BLaER1 treated with 17β-estradiol and CSF1 and Interleukin-3, amounts not matched to agents 10 nM and 100 nM (cell line): ENCODE data around the gene RTKN2.
A peak's percentile ranks its signal among the peaks of the same experiment; 100 is the strongest.

ENCODE experiments used
- H3K27ac ChIP-seq, 11 experiments: shearing (Covaris generic); formaldehyde crosslinking; 2 replicates each; pipeline ENCODE4 v1.8.1; 2022
- H3K27me3 ChIP-seq, 11 experiments: shearing (Covaris generic); formaldehyde crosslinking; 2 replicates each; pipeline ENCODE4 v1.8.1; 2022
- H3K36me3 ChIP-seq, 11 experiments: shearing (Covaris generic); formaldehyde crosslinking; 2 replicates each; pipeline ENCODE4 v1.8.1; 2022
- H3K4me1 ChIP-seq, 10 experiments: shearing (Covaris generic); formaldehyde crosslinking; 2 replicates each; pipeline ENCODE4 v1.8.1; 2022
- H3K4me2 ChIP-seq, 11 experiments: shearing (Covaris generic); formaldehyde crosslinking; 2 replicates each; pipeline ENCODE4 v1.8.1; 2022
- H3K4me3 ChIP-seq, 10 experiments: shearing (Covaris generic); formaldehyde crosslinking; 2 replicates each; pipeline ENCODE4 v1.8.1; 2022
- H3K9ac ChIP-seq, 11 experiments: shearing (Covaris generic); formaldehyde crosslinking; 2 replicates each; pipeline ENCODE4 v1.8.1; 2022
- H3K9me3 ChIP-seq, 11 experiments: shearing (Covaris generic); formaldehyde crosslinking; replicated peaks in 1 of 11; 2 replicates each; pipeline ENCODE4 v1.8.1; 2022
- H4K20me1 ChIP-seq, 11 experiments: shearing (Covaris generic); formaldehyde crosslinking; 2 replicates each; pipeline ENCODE4 v1.8.1; 2022
- Cebpa-rat ChIP-seq, 11 experiments: shearing (Covaris generic); IDR thresholded peaks; 2 replicates each; pipeline ENCODE4 v1.8.1; 2022

RTKN2 gene

GRCh38 chr10:62166331-62167131, 102.1 kb downstream of the RTKN2 start:
- peak overlapping the region in 6 of 11 experiments; percentile 15 to 84 (median 58); a peak in 9 of 22 replicates for H3K4me2 ChIP-seq
- H3K4me3 ChIP-seq, result no peak overlapping the region
- no peak for TF ChIP-seq Cebpa-rat (IDR thresholded peaks at IDR 0.05)
- peaks cover 0 to 27% (median 14%) of the 10 kb centered on the region in 11 experiments; a peak in 16 of 22 replicates for H3K9me3 ChIP-seq
- H3K27ac ChIP-seq, result peak overlapping the region in 6 of 11 experiments; percentile 11 to 69 (median 45); a peak in 10 of 22 replicates
- no peak overlapping the region for H3K9ac ChIP-seq
- peaks cover 0 to 52% (median 8%) of the 10 kb centered on the region in 10 experiments; a peak in 11 of 20 replicates for H3K4me1 ChIP-seq
- H3K27me3 ChIP-seq, result no peaks in the 10 kb centered on the region
- no peaks in the 10 kb centered on the region for H4K20me1 ChIP-seq
- no peaks in the 10 kb centered on the region for H3K36me3 ChIP-seq

GRCh38 chr10:62165803-62166202, 102.8 kb downstream of the RTKN2 start:
- Histone ChIP-seq H3K36me3 (no peaks in the 10 kb centered on the region), H3K27me3 (no peaks in the 10 kb centered on the region), H4K20me1 (no peaks in the 10 kb centered on the region), H3K27ac (peak overlapping the region in 1 of 11 experiments; percentile 69; a peak in 4 of 22 replicates), H3K9me3 (peaks cover 0 to 20% (median 9%) of the 10 kb centered on the region in 11 experiments; a peak in 9 of 22 replicates), H3K4me3 (no peak overlapping the region), H3K4me2 (peak overlapping the region in 3 of 11 experiments; percentile 61 to 84 (median 83); a peak in 6 of 22 replicates), H3K4me1 (peaks cover 0 to 48% (median 8%) of the 10 kb centered on the region in 10 experiments; a peak in 11 of 20 replicates), H3K9ac (no peak overlapping the region)
- TF ChIP-seq Cebpa-rat (IDR thresholded peaks at IDR 0.05), result no peak

DNA sequence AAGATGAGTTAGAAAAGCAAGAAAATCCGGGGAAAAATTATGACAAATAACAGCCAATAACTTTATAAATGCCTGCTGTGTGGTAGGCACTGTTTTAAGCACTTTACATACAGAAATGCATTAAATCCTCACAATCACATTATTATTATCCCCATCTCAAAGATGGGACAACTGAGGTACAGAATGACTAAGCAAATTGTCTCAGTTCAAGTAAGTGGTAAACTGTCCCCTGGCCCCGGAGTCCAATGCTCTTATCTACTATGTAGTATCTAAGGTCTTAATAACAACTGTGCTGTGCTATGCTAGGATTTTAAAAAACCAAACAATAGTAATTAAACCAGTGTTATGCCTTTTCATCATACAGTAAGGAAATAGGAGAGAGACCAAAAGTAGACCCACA, 105.6 kb downstream of the RTKN2 start:
- Histone ChIP-seq H3K27ac (no peak overlapping the region), H3K36me3 (no peaks in the 10 kb centered on the region), H3K9ac (no peak overlapping the region), H3K27me3 (no peaks in the 10 kb centered on the region), H3K4me3 (no peak overlapping the region), H3K4me2 (no peak overlapping the region), H3K9me3 (peaks cover 0 to 14% (median 0%) of the 10 kb centered on the region in 11 experiments; a peak in 6 of 22 replicates), H4K20me1 (no peaks in the 10 kb centered on the region), H3K4me1 (peaks cover 0 to 46% (median 8%) of the 10 kb centered on the region in 10 experiments; a peak in 12 of 20 replicates)
- TF ChIP-seq Cebpa-rat (IDR thresholded peaks at IDR 0.05), result no peak

- Histone ChIP-seq H3K27me3 (no peaks in the 10 kb centered on the region), H3K9ac (no peak overlapping the region), H3K4me2 (no peak overlapping the region), H4K20me1 (no peaks in the 10 kb centered on the region), H3K27ac (no peak overlapping the region), H3K36me3 (no peaks in the 10 kb centered on the region), H3K9me3 (peaks cover 0 to 14% (median 0%) of the 10 kb centered on the region in 11 experiments; a peak in 6 of 22 replicates), H3K4me1 (peaks cover 0 to 46% (median 8%) of the 10 kb centered on the region in 10 experiments; a peak in 12 of 20 replicates), H3K4me3 (no peak overlapping the region)
- no peak for TF ChIP-seq Cebpa-rat (IDR thresholded peaks at IDR 0.05)
These were observed 106.2 kb downstream of the RTKN2 start for GRCh38 chr10:62162261-62162981.

DNA sequence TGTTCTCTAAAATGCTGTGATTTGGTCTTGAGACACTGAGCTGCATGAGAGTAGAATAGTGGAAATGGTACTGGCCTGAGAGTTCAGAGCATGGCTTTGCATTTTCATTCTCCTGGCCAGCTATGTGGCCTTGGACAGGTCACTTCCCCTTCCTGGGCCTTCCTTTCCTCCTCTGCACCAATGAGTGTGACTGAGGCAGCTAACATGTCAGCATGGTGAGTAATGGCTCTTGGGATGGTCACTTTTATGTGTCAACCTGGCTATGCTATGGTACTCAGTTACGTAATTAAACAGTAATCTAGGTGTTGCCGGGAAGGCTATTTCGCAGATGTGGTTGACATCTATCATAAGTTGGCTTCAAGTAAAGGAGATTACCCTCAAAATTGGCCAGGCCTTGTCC, 109.3 kb downstream of the RTKN2 start:
- Histone ChIP-seq H3K9me3 (peaks cover 0 to 5% (median 0%) of the 10 kb centered on the region in 11 experiments; a peak in 3 of 22 replicates), H3K4me3 (no peak overlapping the region), H3K4me2 (peak overlapping the region in 2 of 11 experiments; percentile 10 to 18; a peak in 2 of 22 replicates), H3K9ac (no peak overlapping the region), H3K27me3 (no peaks in the 10 kb centered on the region), H4K20me1 (no peaks in the 10 kb centered on the region), H3K4me1 (peaks cover 0 to 50% (median 0%) of the 10 kb centered on the region in 10 experiments; a peak in 9 of 20 replicates), H3K36me3 (no peaks in the 10 kb centered on the region), H3K27ac (no peak overlapping the region)
- TF ChIP-seq Cebpa-rat (IDR thresholded peaks at IDR 0.05), result no peak

GRCh38 chr10:62157601-62158000, 111.0 kb downstream of the RTKN2 start:
- TF ChIP-seq Cebpa-rat (IDR thresholded peaks at IDR 0.05), result no peak
- H3K9me3 ChIP-seq, result peaks cover 0 to 5% (median 0%) of the 10 kb centered on the region in 11 experiments; a peak in 2 of 22 replicates
- no peak overlapping the region for H3K27ac ChIP-seq
- peaks cover 0 to 67% (median 3%) of the 10 kb centered on the region in 10 experiments; a peak in 10 of 20 replicates for H3K4me1 ChIP-seq
- no peak overlapping the region for H3K4me3 ChIP-seq
- H3K4me2 ChIP-seq, result peak overlapping the region in 3 of 11 experiments; percentile 23 to 26 (median 26); a peak in 4 of 22 replicates
- no peaks in the 10 kb centered on the region for H4K20me1 ChIP-seq
- H3K27me3 ChIP-seq, result no peaks in the 10 kb centered on the region
- H3K9ac ChIP-seq, result no peak overlapping the region
- H3K36me3 ChIP-seq, result no peaks in the 10 kb centered on the region

GRCh38 chr10:62155054-62155680, 113.5 kb downstream of the RTKN2 start:
- no peaks in the 10 kb centered on the region for H3K36me3 ChIP-seq
- no peak overlapping the region for H3K4me3 ChIP-seq
- no peak for TF ChIP-seq Cebpa-rat (IDR thresholded peaks at IDR 0.05)

DNA sequence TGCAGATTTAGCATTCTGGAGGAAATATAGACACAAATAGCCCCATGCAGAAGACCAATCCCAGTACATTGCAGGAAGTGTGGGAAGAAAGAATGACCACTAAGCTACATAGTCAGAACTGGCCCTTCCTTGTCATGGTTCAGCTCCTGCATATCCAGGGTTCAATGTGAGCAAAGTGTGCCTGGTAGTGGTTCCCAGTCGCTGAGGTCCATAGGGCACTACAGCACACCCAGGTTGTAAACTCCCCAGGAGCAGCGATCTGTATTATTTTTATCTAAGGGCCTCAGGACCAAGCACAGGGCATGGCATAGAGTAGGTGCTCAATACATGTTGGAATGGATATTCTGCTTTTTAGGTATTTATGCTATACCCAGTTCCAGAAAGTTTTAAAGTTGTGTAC, 114.4 kb downstream of the RTKN2 start:
- Histone ChIP-seq H3K4me3 (no peak overlapping the region), H4K20me1 (no peaks in the 10 kb centered on the region), H3K27me3 (no peaks in the 10 kb centered on the region), H3K4me1 (peaks cover 0 to 73% (median 4%) of the 10 kb centered on the region in 10 experiments; a peak in 11 of 20 replicates), H3K4me2 (peak overlapping the region in 4 of 11 experiments; percentile 19 to 81 (median 65); a peak in 7 of 22 replicates), H3K9me3 (peaks cover 13 to 25% (median 17%) of the 10 kb centered on the region in 11 experiments; a peak in 20 of 22 replicates), H3K9ac (no peak overlapping the region), H3K27ac (peak overlapping the region in 2 of 11 experiments; percentile 65 to 68; a peak in 5 of 22 replicates), H3K36me3 (no peaks in the 10 kb centered on the region)
- no peak for TF ChIP-seq Cebpa-rat (IDR thresholded peaks at IDR 0.05)

More at GRCh38 chr10:62155054-62155680, 113.5 kb downstream of the RTKN2 start:
- Histone ChIP-seq H3K27ac (peak overlapping the region in 2 of 11 experiments; percentile 14 to 65; a peak in 2 of 22 replicates), H4K20me1 (no peaks in the 10 kb centered on the region), H3K4me2 (peak overlapping the region in 3 of 11 experiments; percentile 22 to 81 (median 66); a peak in 5 of 22 replicates), H3K9ac (no peak overlapping the region), H3K4me1 (peaks cover 0 to 79% (median 3%) of the 10 kb centered on the region in 10 experiments; a peak in 10 of 20 replicates), H3K9me3 (peaks cover 13 to 25% (median 17%) of the 10 kb centered on the region in 11 experiments; a peak in 20 of 22 replicates), H3K27me3 (no peaks in the 10 kb centered on the region)
